Measurements from ENCODE around the gene EOLA1. TPM values are rescaled to one million over a fixed set of nuclear protein-coding genes. Genes with fewer than 3 reads are reported as not detected.
"Not testable (repeated sequence)": the region's sequence is repeated elsewhere in the genome, so short reads cannot be mapped to it uniquely, and the experiment has no call there.

The EOLA1 gene
- total RNA-seq, 4 donors from 2014 or later = 12.3 to 30.7 (median 17.7) TPM

DNA sequence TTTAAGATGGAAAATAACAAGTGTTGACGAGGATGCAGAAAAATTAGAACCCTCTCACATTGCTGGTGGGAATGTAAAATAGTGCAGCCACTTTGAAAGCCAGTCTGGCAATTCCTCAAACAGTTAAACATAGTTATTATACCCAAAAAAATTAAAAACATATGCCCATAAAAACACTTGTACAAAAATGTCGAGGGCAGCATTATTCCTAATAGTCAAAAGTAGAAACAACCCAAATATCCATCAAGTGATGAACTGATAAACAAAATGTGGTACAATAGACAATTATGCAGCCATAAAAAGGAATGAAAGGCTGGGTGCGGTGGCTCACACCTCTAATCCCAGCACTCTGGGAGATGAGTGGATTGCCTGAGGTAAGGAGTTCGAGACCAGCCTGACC, 42.0 kb upstream of the EOLA1 start:
- no peak for DNase-seq
- H3K4me1 ChIP-seq = peaks cover 0 to 7% (median 0%) of the 10 kb centered on the region in 4 donors
- intact Hi-C loops (cut with DNase I; ENCODE audit: low total_unique reads) (no loop called here), in situ Hi-C loops (cut with MboI; ENCODE audit: low pct_ligation_motif_present in 1 of 4, low pct_unique_long_range_greater_than_20kb in 1 of 4, low sequenced_read_pairs in 3 of 4) (loop anchor here in 1 of 4 donors (25.0 kb wide), 1 partner anchor 1586 kb away; the partner anchor contains the start of gene FMR1)
- WGBS, 2 donors (ENCODE audit: low coverage in 1 of 2) = 80 to 83% methylated on average over 1 to 4 of the region's 4 CpGs
- no peaks in the 10 kb centered on the region for H3K27me3 ChIP-seq
- H3K27ac ChIP-seq = no peak overlapping the region
- no peak overlapping the region for H3K4me3 ChIP-seq
- TF ChIP-seq, protein P1, sequence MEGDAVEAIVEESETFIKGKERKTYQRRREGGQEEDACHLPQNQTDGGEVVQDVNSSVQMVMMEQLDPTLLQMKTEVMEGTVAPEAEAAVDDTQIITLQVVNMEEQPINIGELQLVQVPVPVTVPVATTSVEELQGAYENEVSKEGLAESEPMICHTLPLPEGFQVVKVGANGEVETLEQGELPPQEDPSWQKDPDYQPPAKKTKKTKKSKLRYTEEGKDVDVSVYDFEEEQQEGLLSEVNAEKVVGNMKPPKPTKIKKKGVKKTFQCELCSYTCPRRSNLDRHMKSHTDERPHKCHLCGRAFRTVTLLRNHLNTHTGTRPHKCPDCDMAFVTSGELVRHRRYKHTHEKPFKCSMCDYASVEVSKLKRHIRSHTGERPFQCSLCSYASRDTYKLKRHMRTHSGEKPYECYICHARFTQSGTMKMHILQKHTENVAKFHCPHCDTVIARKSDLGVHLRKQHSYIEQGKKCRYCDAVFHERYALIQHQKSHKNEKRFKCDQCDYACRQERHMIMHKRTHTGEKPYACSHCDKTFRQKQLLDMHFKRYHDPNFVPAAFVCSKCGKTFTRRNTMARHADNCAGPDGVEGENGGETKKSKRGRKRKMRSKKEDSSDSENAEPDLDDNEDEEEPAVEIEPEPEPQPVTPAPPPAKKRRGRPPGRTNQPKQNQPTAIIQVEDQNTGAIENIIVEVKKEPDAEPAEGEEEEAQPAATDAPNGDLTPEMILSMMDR (IDR thresholded peaks at IDR 0.05) = no peak
- TF ChIP-seq POLR2AphosphoS5 (IDR thresholded peaks at IDR 0.05) (no peak), POLR2A (IDR thresholded peaks at IDR 0.05) (no peak)
- H3K36me3 ChIP-seq = peaks cover 0 to 13% (median 0%) of the 10 kb centered on the region in 4 donors
- H3K9me3 ChIP-seq = no peaks in the 10 kb centered on the region

DNA sequence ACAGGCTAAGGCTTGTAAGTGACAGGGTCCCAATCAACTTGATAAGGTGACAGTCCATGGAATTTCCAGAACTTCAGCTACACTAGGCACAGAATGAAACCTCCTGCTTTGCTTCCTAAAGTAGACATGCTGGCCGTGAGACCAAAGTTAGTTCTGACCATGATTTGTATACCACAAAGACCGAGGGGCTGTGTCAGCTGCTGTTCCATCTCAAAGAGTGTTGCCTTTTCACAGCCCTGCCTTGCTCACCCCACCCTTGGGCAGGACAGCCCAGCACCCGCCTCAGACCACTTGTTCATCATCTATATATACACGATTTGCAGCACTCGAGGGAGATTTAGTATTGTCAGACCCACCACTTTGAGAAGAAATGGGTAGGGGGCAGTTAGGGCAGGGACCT, 41.0 kb upstream of the EOLA1 start:
- H3K27ac ChIP-seq = no peak overlapping the region

DNA sequence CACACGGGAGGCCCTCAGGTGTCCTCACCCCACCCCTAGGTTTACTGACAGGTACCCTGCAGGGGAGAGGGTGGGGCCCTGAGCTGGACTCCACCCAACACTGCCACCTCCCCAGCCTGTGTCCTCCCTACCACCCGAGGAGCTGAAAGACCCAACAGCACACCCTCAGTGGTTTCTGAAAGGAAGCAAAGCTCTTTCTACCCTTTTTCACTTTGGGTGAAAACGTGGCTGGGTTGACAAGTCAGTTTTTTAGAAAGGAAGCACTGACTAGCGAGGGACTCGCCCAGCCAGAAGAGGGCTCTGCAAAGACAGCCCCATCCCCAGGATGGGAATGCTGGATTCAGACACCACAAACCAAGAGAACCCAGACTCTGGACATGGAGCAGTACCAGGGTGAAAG, 37.9 kb upstream of the EOLA1 start:
- H3K4me3 ChIP-seq; intact Hi-C loops (cut with DNase I; ENCODE audit: low total_unique reads); H3K36me3 ChIP-seq; H3K27ac ChIP-seq; H3K27me3 ChIP-seq; H3K9me3 ChIP-seq; DNase-seq: not testable (repeated sequence)
- H3K4me1 ChIP-seq = peaks cover 0 to 11% (median 3%) of the 10 kb centered on the region in 4 donors
- WGBS, 2 donors (ENCODE audit: low coverage in 1 of 2) = 39% methylated on average over 5 of the region's 5 CpGs; no CpG with 5 or more reads in 1 of the 2 donors
- in situ Hi-C loops (cut with MboI; ENCODE audit: low pct_ligation_motif_present in 1 of 4, low pct_unique_long_range_greater_than_20kb in 1 of 4, low sequenced_read_pairs in 3 of 4) = loop anchor here in 3 of 4 donors (25.0 kb wide), 2 partner anchors 109 to 134 kb away; partner anchors contain the start of gene TMEM185A (in 1 of the 3)

More for the DNA sequence above, 41.0 kb upstream of the EOLA1 start:
- Histone ChIP-seq H3K27me3 (no peaks in the 10 kb centered on the region), H3K36me3 (peaks cover 0 to 13% (median 0%) of the 10 kb centered on the region in 4 donors), H3K4me3 (no peak overlapping the region), H3K4me1 (peaks cover 0 to 6% (median 0%) of the 10 kb centered on the region in 4 donors), H3K9me3 (no peaks in the 10 kb centered on the region)
- intact Hi-C loops (cut with DNase I; ENCODE audit: low total_unique reads) = no loop called here
- in situ Hi-C loops (cut with MboI; ENCODE audit: low pct_ligation_motif_present in 1 of 4, low pct_unique_long_range_greater_than_20kb in 1 of 4, low sequenced_read_pairs in 3 of 4) = loop anchor here in 3 of 4 donors (25.0 kb wide), 3 partner anchors 113 to 1587 kb away; partner anchors contain the start of genes FMR1 (in 1 of the 3) and TMEM185A (in 1 of the 3)
- TF ChIP-seq, protein P1 (IDR thresholded peaks at IDR 0.05) = no peak
- DNase-seq = no peak
- 61% methylated on average over 5 of the region's 5 CpGs; no CpG with 5 or more reads in 1 of the 2 donors for WGBS, 2 donors (ENCODE audit: low coverage in 1 of 2)

DNA sequence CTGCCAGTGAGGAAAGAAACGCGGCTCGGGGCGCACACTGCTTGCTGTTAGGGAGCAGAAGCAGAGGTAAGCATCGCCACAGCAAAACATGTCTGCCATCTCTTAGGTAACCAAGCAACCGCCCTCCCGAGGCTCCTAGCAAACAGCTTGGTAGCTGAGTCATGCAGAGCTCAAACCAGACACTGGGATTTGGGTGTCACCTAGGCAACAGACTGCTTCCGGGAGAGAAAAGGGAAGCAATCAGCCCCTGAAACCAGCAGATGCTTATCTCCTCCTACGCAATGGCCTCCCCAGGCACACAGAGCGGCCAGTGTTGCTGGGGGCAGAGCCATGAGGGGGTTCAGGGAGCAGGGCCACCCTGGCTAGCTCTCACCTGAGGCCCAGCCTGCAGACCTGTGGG, 37.4 kb upstream of the EOLA1 start:
- H3K27me3 ChIP-seq; intact Hi-C loops (cut with DNase I; ENCODE audit: low total_unique reads); H3K36me3 ChIP-seq; H3K9me3 ChIP-seq: not testable (repeated sequence)
- peak overlapping the region; percentile 61 to 95 (median 90) for H3K27ac ChIP-seq
- DNase-seq = peak; percentile 43
- H3K4me1 ChIP-seq = peaks cover 0 to 11% (median 3%) of the 10 kb centered on the region in 4 donors
- H3K4me3 ChIP-seq = peak overlapping the region in 1 of 4 donors; percentile 81
- WGBS, 2 donors (ENCODE audit: low coverage in 1 of 2) = 56% methylated on average over 2 of the region's 10 CpGs; no CpG with 5 or more reads in 1 of the 2 donors
- in situ Hi-C loops (cut with MboI; ENCODE audit: low pct_ligation_motif_present in 1 of 4, low pct_unique_long_range_greater_than_20kb in 1 of 4, low sequenced_read_pairs in 3 of 4) = loop anchor here in 3 of 4 donors (25.0 kb wide), 2 partner anchors 109 to 134 kb away; partner anchors contain the start of gene TMEM185A (in 1 of the 3)

DNA sequence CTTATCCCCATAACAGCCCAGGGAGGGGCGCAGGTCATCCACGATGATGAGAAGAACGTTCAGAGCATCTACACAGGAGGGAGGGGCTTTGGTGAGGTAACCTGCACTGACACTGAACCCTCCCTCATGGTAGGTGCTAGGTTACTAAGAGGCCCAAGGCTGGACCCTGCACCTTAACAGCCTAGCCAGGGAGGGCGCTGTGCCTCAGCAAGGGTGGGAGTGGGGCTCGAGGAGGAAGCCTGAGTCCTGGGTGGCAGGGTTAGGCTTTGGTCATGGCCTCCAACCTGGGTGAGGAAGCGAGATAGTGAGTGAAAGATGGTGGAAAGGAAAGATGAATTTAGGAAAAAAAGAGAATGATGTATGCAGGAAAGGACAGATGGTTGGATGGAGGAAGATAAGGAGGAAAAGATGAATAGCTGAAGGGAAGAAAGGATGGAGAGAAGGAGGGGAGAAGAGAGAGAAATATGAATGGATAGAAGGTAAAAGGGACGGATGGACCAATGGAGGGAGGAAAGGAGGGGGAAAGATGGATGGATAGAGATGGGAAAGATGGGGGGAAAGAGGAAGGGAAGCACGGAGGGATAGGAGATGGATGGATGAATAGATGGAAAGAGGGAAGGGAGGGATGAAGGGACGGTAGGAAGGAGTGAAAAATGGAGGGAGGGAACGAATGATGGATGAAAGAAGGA, 36.4 kb upstream of the EOLA1 start:
- Histone ChIP-seq H3K27ac (peak overlapping the region; percentile 87 to 95 (median 92)), H3K27me3 (no peaks in the 10 kb centered on the region), H3K4me3 (peak overlapping the region; percentile 48 to 81 (median 56)), H3K36me3 (no peaks in the 10 kb centered on the region), H3K4me1 (peaks cover 0 to 11% (median 3%) of the 10 kb centered on the region in 4 donors), H3K9me3 (no peaks in the 10 kb centered on the region)
- in situ Hi-C loops (cut with MboI; ENCODE audit: low pct_ligation_motif_present in 1 of 4, low pct_unique_long_range_greater_than_20kb in 1 of 4, low sequenced_read_pairs in 3 of 4) = loop anchor here in 3 of 4 donors (25.0 kb wide), 2 partner anchors 108 to 133 kb away; partner anchors contain the start of gene TMEM185A (in 1 of the 3)
- intact Hi-C loops (cut with DNase I; ENCODE audit: low total_unique reads) = no loop called here
- TF ChIP-seq, protein P1 (IDR thresholded peaks at IDR 0.05) = peak in 2 of 5 experiments; percentile 5 to 15
- no peak for TF ChIP-seq POLR2AphosphoS5 (IDR thresholded peaks at IDR 0.05)
- DNase-seq = peak; percentile 37
- WGBS, 2 donors (ENCODE audit: low coverage in 1 of 2) = 50 to 60% methylated on average over 1 to 10 of the region's 10 CpGs

Measured in transverse colon (tissue), 4 donors.